Stimulated activated naive B cell treated with anti-CD40 and anti-IgM and Interleukin-4, amounts not matched to agents 10 μg/mL and 1 μg/mL and 100 μg/mL, for 72 hours (primary cell): ENCODE data around the gene HBZ.
A peak's percentile ranks its signal among the peaks of the same experiment; 100 is the strongest.

Source experiments
- ATAC-seq, 2 donors: fragments of 150-1000 bp; cut with Tn5 transposase; replicated peaks; 2 replicates each; pipeline ENCODE4 v1.10.0; 2021; ENCODE audit warnings: moderate library complexity in 1 of 2
- DNase-seq: peaks from one replicate; pipeline ENCODE4 v3.0.0; 2021
- H3K27ac Mint-ChIP-seq: one replicate; pipeline ENCODE4 v1.8.0; 2022; ENCODE audit warnings: mild to moderate bottlenecking, mixed read lengths
- H3K27me3 Mint-ChIP-seq, 2 donors: one replicate each; pipeline ENCODE4 v1.8.0; 2022; ENCODE audit warnings: mixed read lengths in 2 of 2
- H3K36me3 Mint-ChIP-seq, 2 donors: one replicate each; pipeline ENCODE4 v1.8.0; 2022; ENCODE audit warnings: mixed read lengths in 2 of 2, mild to moderate bottlenecking in 1 of 2
- H3K4me1 Mint-ChIP-seq, 2 donors: one replicate each; pipeline ENCODE4 v1.8.0; 2022; ENCODE audit warnings: mixed read lengths in 2 of 2, mild to moderate bottlenecking in 1 of 2
- H3K4me3 Mint-ChIP-seq, 2 donors: one replicate each; pipeline ENCODE4 v1.8.0; 2022; ENCODE audit warnings: mild to moderate bottlenecking in 2 of 2, mixed read lengths in 2 of 2, moderate library complexity in 1 of 2
- H3K9me3 Mint-ChIP-seq, 2 donors: one replicate each; pipeline ENCODE4 v1.8.0; 2022; ENCODE audit warnings: mixed read lengths in 2 of 2, mild to moderate bottlenecking in 1 of 2

Gene HBZ

DNA sequence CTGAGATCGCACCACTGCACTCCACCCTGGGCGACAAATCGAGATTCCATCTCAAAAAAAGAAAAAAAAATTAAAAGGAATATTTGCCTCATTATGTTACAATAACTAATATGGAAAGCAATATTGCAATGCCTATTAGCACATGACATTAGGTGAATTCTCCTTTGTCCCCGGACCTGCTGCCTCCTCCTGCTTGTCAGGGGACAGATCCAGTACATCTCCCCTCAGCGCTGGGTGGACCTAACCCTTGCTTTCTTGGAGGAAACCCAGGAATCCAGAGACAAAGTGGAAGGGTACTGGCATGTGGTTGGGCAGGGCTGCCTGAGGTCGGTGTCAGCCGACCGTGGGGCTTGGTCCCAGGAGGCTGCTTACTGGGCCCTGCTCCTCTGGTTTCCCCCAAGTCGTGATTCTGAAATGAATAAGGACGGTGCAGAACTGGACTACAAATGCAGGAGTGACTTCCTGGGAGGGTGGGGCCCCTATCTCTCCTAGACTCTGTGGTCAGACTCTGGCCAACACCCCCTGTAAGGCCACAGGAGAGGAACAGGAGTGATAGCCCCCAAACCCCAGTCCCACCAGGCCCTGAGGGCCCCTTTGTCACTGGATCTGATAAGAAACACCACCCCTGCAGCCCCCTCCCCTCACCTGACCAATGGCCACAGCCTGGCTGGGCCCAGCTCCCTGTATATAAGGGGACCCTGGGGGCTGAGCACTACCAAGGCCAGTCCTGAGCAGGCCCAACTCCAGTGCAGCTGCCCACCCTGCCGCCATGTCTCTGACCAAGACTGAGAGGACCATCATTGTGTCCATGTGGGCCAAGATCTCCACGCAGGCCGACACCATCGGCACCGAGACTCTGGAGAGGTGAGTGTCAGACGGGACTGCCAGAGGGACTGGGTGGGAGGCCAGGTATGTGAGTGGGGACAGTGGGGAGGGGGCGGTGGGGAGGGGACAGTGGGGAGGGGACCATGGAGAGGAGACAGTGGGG, at the start of gene HBZ:
TSS of gene HBZ (plus strand) at position 504 of the 988 bp plus-strand sequence. CDS start at position 770, 266 bp downstream.
- ATAC-seq (peak; percentile 36 to 57), DNase-seq (no peak)
- peaks cover 31 to 63% of the 10 kb centered on the region in 2 donors for H3K27me3 Mint-ChIP-seq
- no peaks in the 10 kb centered on the region for H3K36me3 Mint-ChIP-seq
- H3K9me3 Mint-ChIP-seq, result no peaks in the 10 kb centered on the region
- H3K4me3 Mint-ChIP-seq, result peak within 1 kb of the TSS; percentile 65
- no peak within 1 kb of the TSS for H3K27ac Mint-ChIP-seq
- peaks cover 14 to 16% of the 10 kb centered on the region in 2 donors for H3K4me1 Mint-ChIP-seq

GRCh38 chr16:104355-104754, 48.1 kb upstream of the HBZ start:
- H3K27ac Mint-ChIP-seq, result no peak overlapping the region
- H3K36me3 Mint-ChIP-seq, result peaks cover 29 to 57% of the 10 kb centered on the region in 2 donors
- DNase-seq (no peak), ATAC-seq (no peak)
- H3K4me1 Mint-ChIP-seq, result no peaks in the 10 kb centered on the region
- H3K9me3 Mint-ChIP-seq, result no peaks in the 10 kb centered on the region
- H3K4me3 Mint-ChIP-seq, result no peak overlapping the region
- H3K27me3 Mint-ChIP-seq, result no peaks in the 10 kb centered on the region

- Mint-ChIP-seq H3K4me3 (no peak overlapping the region), H3K27me3 (no peaks in the 10 kb centered on the region), H3K4me1 (no peaks in the 10 kb centered on the region), H3K36me3 (peaks cover 26 to 60% of the 10 kb centered on the region in 2 donors), H3K27ac (no peak overlapping the region), H3K9me3 (no peaks in the 10 kb centered on the region)
- ATAC-seq (no peak), DNase-seq (no peak)
These were observed 47.5 kb upstream of the HBZ start for GRCh38 chr16:104928-105327.

GRCh38 chr16:105521-105920, 46.9 kb upstream of the HBZ start:
- ATAC-seq, result no peak
- Mint-ChIP-seq H3K4me1 (no peaks in the 10 kb centered on the region), H3K9me3 (no peaks in the 10 kb centered on the region), H3K4me3 (no peak overlapping the region), H3K27me3 (no peaks in the 10 kb centered on the region), H3K36me3 (peaks cover 25 to 57% of the 10 kb centered on the region in 2 donors), H3K27ac (no peak overlapping the region)
- no peak for DNase-seq

DNA sequence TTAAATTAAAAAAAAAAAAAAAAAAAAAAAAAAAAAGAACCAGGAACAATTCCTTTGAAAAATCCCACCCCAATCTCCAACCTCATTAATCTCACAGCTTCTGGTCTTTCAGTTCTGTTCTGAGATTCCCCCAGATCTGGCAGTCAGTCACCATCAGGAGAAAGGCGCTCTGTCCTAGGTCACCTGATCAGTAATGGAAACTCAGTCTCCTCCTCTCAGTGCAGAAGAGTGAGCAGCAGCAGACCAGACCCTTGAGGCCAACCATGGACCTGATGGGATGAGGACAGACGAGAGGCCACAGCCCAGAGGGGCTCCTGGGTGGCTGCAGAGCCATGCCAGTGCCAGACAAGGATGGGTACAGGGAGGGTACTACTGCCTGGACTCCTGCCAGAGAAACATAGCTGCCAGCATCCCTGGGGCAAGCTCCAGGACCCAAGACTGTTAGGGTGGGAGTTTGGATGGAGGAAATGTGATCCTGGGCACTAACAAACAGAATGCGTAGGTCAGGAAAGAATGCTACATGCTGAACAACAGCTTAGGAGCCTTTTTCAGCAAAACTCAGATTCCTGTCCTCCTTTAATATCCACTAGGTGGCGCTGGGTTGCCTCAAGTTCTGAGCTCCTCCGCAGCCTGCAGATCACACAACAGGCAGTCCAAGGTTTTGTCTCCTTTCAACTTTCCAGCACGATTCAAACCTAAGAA, 45.7 kb upstream of the HBZ start:
- Mint-ChIP-seq H3K36me3 (peaks cover 30 to 54% of the 10 kb centered on the region in 2 donors), H3K27ac (no peak overlapping the region), H3K27me3 (no peaks in the 10 kb centered on the region), H3K4me3 (no peak overlapping the region), H3K9me3 (no peaks in the 10 kb centered on the region), H3K4me1 (no peaks in the 10 kb centered on the region)
- ATAC-seq (peak; percentile 82 to 90), DNase-seq (peak; percentile 36)

DNA sequence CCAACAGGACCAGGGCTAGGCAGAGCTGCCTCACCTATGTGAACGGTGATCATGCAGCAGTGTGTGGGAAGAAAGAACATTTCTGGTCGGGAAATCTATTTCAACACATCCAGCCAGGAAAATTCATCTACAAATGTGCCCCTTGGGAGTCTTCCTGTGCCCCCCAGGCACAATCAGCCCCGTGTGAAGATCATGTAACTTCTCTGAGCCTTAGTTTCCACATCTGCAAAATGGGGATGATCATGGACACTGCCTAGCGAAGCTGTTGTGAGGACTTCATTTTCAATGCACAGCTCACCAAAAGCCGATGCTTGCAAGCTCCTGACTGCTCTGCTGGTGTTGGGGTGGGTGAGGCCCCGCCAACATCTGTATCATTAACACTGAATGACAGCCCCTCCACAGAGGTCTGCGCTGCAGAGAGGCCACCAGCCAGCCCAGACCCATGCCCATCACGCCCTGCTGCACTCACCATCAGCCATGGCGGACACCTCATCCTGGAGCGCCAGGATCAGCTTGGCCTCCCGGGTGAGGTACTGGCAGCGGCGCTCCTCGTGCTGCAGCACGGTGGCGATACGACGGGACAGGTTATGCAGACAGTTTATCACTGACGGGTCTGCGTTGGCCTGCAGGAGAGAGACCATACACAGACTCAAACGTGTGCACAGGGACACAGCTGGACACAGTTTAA, 40.1 kb upstream of the HBZ start:
- Mint-ChIP-seq H3K4me3 (no peak overlapping the region), H3K27me3 (no peaks in the 10 kb centered on the region), H3K4me1 (peaks cover 6 to 12% of the 10 kb centered on the region in 2 donors), H3K36me3 (peaks cover 32 to 57% of the 10 kb centered on the region in 2 donors), H3K9me3 (no peaks in the 10 kb centered on the region), H3K27ac (no peak overlapping the region)
- no peak for DNase-seq
- no peak for ATAC-seq

- ATAC-seq (no peak), DNase-seq (no peak)
- Mint-ChIP-seq H3K4me1 (peaks cover 10 to 12% of the 10 kb centered on the region in 2 donors), H3K36me3 (peaks cover 35 to 52% of the 10 kb centered on the region in 2 donors), H3K9me3 (no peaks in the 10 kb centered on the region), H3K27me3 (no peaks in the 10 kb centered on the region), H3K27ac (no peak overlapping the region), H3K4me3 (no peak overlapping the region)
These were observed 38.1 kb upstream of the HBZ start for GRCh38 chr16:114327-114726.

DNA sequence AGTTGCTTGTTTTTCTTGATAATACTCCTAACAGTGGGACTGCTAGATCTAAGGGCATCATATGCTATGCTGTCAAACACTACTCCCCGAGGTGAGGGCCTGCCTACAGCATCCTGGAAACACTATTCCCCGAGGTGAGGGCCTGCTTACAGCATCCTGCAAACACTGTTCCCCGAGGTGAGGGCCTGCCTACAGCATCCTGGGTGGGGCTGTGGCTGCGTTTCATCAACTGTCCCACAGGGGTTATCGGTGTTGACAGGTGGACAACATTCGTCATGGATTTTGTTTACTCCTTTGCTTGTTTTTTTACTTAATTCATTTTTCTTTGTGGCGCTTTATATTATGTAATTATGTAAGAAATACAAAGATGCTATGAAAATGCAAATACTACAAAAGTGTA, 36.4 kb upstream of the HBZ start:
- Mint-ChIP-seq H3K27ac (no peak overlapping the region), H3K4me3 (no peak overlapping the region), H3K36me3 (peaks cover 36 to 47% of the 10 kb centered on the region in 2 donors), H3K9me3 (no peaks in the 10 kb centered on the region), H3K4me1 (peaks cover 10 to 12% of the 10 kb centered on the region in 2 donors), H3K27me3 (no peaks in the 10 kb centered on the region)
- DNase-seq (no peak), ATAC-seq (no peak)

DNA sequence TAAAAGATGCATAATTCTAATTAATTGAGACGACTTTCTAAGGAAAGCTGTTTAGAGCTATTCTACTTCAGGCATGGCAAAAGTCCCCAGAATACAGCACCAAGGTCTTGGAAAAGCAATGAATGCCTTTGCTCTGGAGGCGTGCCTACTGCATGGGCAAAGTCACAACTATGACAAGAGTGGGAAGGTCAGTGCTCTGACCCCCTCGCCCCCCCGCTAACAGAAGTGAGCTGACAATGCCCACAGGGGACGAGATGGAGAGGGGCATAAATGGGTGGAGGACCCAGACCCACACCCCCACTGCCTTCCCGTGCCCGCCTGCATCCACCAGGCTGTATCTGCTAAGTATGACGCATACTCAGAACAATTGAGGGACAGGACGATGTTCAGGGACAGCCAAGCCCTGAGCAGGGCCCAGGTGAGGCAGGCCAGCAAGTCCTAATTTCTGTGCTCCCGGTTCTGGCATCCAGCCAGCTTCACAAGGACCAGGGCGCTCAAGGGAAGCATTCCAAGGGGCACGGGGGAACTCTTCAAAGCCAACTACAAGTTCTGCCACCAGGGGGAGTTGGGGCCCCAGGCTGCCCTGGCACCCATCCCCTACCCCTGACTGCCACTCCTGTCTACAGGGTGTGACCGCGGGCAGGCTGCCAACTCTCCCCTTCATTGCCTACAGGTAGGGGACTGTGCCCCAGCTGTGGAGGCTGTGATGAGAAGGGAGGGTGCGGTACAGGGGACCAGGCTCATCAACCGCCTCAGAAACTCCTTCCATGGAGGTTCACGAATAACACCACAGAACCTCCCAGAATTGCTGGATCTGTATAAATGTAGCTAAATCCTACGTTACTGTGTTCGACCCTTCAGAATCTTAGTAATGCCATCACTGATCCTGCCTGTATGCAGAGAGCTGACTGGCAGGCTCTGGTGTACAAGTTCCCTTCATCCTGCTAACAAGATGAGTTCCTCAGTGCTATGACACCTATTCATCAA, 34.8 kb upstream of the HBZ start:
- H3K27me3 Mint-ChIP-seq, result no peaks in the 10 kb centered on the region
- H3K9me3 Mint-ChIP-seq, result no peaks in the 10 kb centered on the region
- peak; percentile 88 for ATAC-seq
- peak; percentile 34 for DNase-seq
- no peak overlapping the region for H3K27ac Mint-ChIP-seq
- H3K4me3 Mint-ChIP-seq, result no peak overlapping the region
- H3K4me1 Mint-ChIP-seq, result peaks cover 10 to 12% of the 10 kb centered on the region in 2 donors
- H3K36me3 Mint-ChIP-seq, result peaks cover 25 to 38% of the 10 kb centered on the region in 2 donors

DNA sequence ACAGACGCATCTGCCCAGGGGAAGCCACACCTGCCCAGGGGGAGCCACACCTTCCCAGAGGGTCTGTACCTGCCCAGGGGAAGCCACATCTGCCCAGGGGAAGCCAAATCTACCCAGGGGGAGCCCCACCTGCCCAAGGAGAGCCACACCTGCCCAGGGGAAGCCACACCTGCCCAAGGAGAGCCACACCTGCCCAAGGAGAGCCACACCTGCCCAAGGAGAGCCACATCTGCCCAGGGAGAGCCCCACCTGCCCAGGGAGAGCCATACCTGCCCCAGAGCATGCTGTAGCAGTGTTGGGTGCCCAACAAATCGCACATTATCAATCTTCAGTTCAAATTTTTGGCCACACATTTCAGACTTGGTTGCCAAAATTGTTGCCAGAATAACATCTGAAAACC, 33.6 kb upstream of the HBZ start:
- DNase-seq, result no peak
- H3K27me3 Mint-ChIP-seq, result no peaks in the 10 kb centered on the region
- no peaks in the 10 kb centered on the region for H3K9me3 Mint-ChIP-seq
- ATAC-seq, result no peak
- H3K36me3 Mint-ChIP-seq, result peaks cover 20 to 38% of the 10 kb centered on the region in 2 donors
- H3K4me1 Mint-ChIP-seq, result peaks cover 6 to 9% of the 10 kb centered on the region in 2 donors
- no peak overlapping the region for H3K4me3 Mint-ChIP-seq
- no peak overlapping the region for H3K27ac Mint-ChIP-seq

- ATAC-seq, result no peak
- H3K4me1 Mint-ChIP-seq, result peaks cover 2 to 6% of the 10 kb centered on the region in 2 donors
- no peaks in the 10 kb centered on the region for H3K9me3 Mint-ChIP-seq
- H3K27ac Mint-ChIP-seq, result no peak overlapping the region
- no peak for DNase-seq
- peaks cover 18 to 38% of the 10 kb centered on the region in 2 donors for H3K36me3 Mint-ChIP-seq
- H3K27me3 Mint-ChIP-seq, result no peaks in the 10 kb centered on the region
- no peak overlapping the region for H3K4me3 Mint-ChIP-seq
These were observed 33.1 kb upstream of the HBZ start for GRCh38 chr16:119295-119694.

GRCh38 chr16:119835-120491, 32.5 kb upstream of the HBZ start:
- Mint-ChIP-seq H3K4me1 (peaks cover 0 to 5% of the 10 kb centered on the region in 2 donors), H3K27me3 (no peaks in the 10 kb centered on the region), H3K9me3 (no peaks in the 10 kb centered on the region), H3K4me3 (no peak overlapping the region), H3K36me3 (peaks cover 18 to 36% of the 10 kb centered on the region in 2 donors), H3K27ac (no peak overlapping the region)
- DNase-seq (no peak), ATAC-seq (no peak)

- Mint-ChIP-seq H3K9me3 (no peaks in the 10 kb centered on the region), H3K27me3 (no peaks in the 10 kb centered on the region), H3K36me3 (peaks cover 19 to 34% of the 10 kb centered on the region in 2 donors), H3K4me1 (peaks cover 0 to 7% of the 10 kb centered on the region in 2 donors), H3K4me3 (no peak overlapping the region), H3K27ac (no peak overlapping the region)
- DNase-seq (no peak), ATAC-seq (no peak)
These were observed 31.7 kb upstream of the HBZ start for GRCh38 chr16:120756-121155.
